HepG2 (cell line): Measurements from ENCODE around the gene LITAFD. TPM values are rescaled to one million over a fixed set of nuclear protein-coding genes. Genes with fewer than 3 reads are reported as not detected.

ENCODE experiments used
- BRF2 ChIP-seq: sonication (generic); formaldehyde crosslinking; IDR thresholded peaks from 2 replicates; pipeline ENCODE4 v1.8.1; 2022; ENCODE audit warnings: mild to moderate bottlenecking, missing genetic modification reagents
- CBX2 ChIP-seq, 2 experiments: fragments of 200-600 bp in 1 of 2; sonication (generic); formaldehyde crosslinking in 1 of 2; IDR thresholded peaks; 2 replicates each; pipeline versions ENCODE4 v1.7.0 to v1.8.1; 2018 to 2022; ENCODE audit warnings: low read depth in 2 of 2, low read length in 1 of 2, mild to moderate bottlenecking in 1 of 2, missing genetic modification reagents in 1 of 2
- CREBL2 ChIP-seq: sonication (generic); formaldehyde crosslinking; IDR thresholded peaks from 2 replicates; pipeline ENCODE4 v1.8.1; 2023; ENCODE audit warnings: missing genetic modification reagents, mild to moderate bottlenecking, borderline replicate concordance
- HMGXB3 ChIP-seq: sonication (generic); formaldehyde crosslinking; IDR thresholded peaks from 2 replicates; pipeline ENCODE4 v1.4.0; 2020; ENCODE audit warnings: missing genetic modification reagents, borderline replicate concordance
- HOXA3 ChIP-seq: sonication (generic); formaldehyde crosslinking; IDR thresholded peaks from 2 replicates; pipeline ENCODE4 v1.5.0; 2020; ENCODE audit warnings: missing genetic modification reagents
- MEIS2 ChIP-seq: sonication (generic); formaldehyde crosslinking; IDR thresholded peaks from 2 replicates; pipeline ENCODE4 v1.9.0; 2021; ENCODE audit warnings: mild to moderate bottlenecking, missing genetic modification reagents
- NR2C2 ChIP-seq: sonication (generic); formaldehyde crosslinking; IDR thresholded peaks from 2 replicates; pipeline ENCODE4 v1.4.0; 2020; ENCODE audit warnings: missing genetic modification reagents, mild to moderate bottlenecking, moderate library complexity, borderline replicate concordance
- NRL ChIP-seq: sonication (generic); formaldehyde crosslinking; IDR thresholded peaks from 2 replicates; pipeline ENCODE4 v1.5.0; 2020; ENCODE audit warnings: missing genetic modification reagents, mild to moderate bottlenecking, moderate library complexity, borderline replicate concordance
- PTBP1 ChIP-seq: fragments of 200-400 bp; formaldehyde crosslinking; IDR thresholded peaks from 2 replicates; pipeline ENCODE4 v1.6.1; 2018; ENCODE audit warnings: low read length, low read depth; ENCODE audit not compliant: poor library complexity, severe bottlenecking
- TEF ChIP-seq: sonication (generic); formaldehyde crosslinking; IDR thresholded peaks from 2 replicates; pipeline ENCODE4 v1.5.0; 2020; ENCODE audit warnings: missing genetic modification reagents
- ZNF30 ChIP-seq: sonication (generic); formaldehyde crosslinking; IDR thresholded peaks from 2 replicates; pipeline ENCODE4 v1.5.0; 2020; ENCODE audit warnings: mild to moderate bottlenecking, missing genetic modification reagents
- ZNF580 ChIP-seq: IDR thresholded peaks from 2 replicates; pipeline ENCODE4 v1.6.1; 2016; ENCODE audit warnings: low read depth, borderline replicate concordance
- ZNF775 ChIP-seq: sonication (generic); formaldehyde crosslinking; IDR thresholded peaks from 2 replicates; pipeline ENCODE4 v1.4.0; 2020; ENCODE audit warnings: missing genetic modification reagents, mild to moderate bottlenecking, moderate library complexity, borderline replicate concordance
- ZNF878 ChIP-seq: sonication (generic); formaldehyde crosslinking; IDR thresholded peaks from 2 replicates; pipeline ENCODE4 v1.8.1; 2023; ENCODE audit warnings: mild to moderate bottlenecking, missing genetic modification reagents, moderate library complexity
- ZNF891 ChIP-seq: sonication (generic); formaldehyde crosslinking; IDR thresholded peaks from 2 replicates; pipeline ENCODE4 v1.5.0; 2020; ENCODE audit warnings: mild to moderate bottlenecking, missing genetic modification reagents
- polyA plus RNA-seq, 8 experiments: library from polyadenylated mRNA; depleted of rRNA in 3 of 8; stranded (reverse) in 7 of 8; unstranded in 1 of 8; fragments of >200 nt; fragmentation: Illumina TruSeq in 4 of 8; extraction: Trizol in 4 of 8; gene quantifications; 2 replicates each; pipeline versions ENCODE4 v1.2.1 to v1.2.3, GENCODE V29; 2011 to 2016; ENCODE audit warnings: low read depth in 4 of 8, missing spikeins in 1 of 8, mixed read lengths in 1 of 8; ENCODE audit not compliant: insufficient read depth in 1 of 8
- total RNA-seq, 5 experiments: library from RNA; depleted of rRNA; stranded (reverse); fragments of >200 nt; fragmentation: Illumina TruSeq; extraction: Trizol; gene quantifications; 2 replicates each; pipeline ENCODE4 v1.2.3, GENCODE V29; 2016; ENCODE audit warnings: low read depth in 1 of 5

The LITAFD gene
- total and polyA plus RNA-seq, 2 of the 13 experiments (the other 11 are each of a cell fraction or from before 2014, with no cell fraction given): not detected

GRCh38 chr16:8885674-8886592 is 3.8 kb downstream of the LITAFD start (continued):
- TF ChIP-seq HMGXB3 (CRISPR knock-in tag) (no peak), ZNF580 (CRISPR knock-in tag) (no peak), ZNF891 (CRISPR knock-in tag) (peak; percentile 30), BRF2 (CRISPR knock-in tag) (no peak; the same call in 1 of the 2 replicates), CBX2 (IDR thresholded peaks at IDR 0.05; ENCODE audit: low read depth, low read length) (no peak), CBX2 (CRISPR knock-in tag; IDR thresholded peaks at IDR 0.05; ENCODE audit: low read depth) (no peak), PTBP1 (no peak), ZNF878 (CRISPR knock-in tag) (no peak), CREBL2 (CRISPR knock-in tag) (no peak), TEF (CRISPR knock-in tag) (no peak), ZNF775 (no peak), NRL (CRISPR knock-in tag) (peak; percentile 56), HOXA3 (CRISPR knock-in tag) (peak; percentile 25; the same call in 1 of the 2 replicates), NR2C2 (CRISPR knock-in tag) (no peak), MEIS2 (CRISPR knock-in tag) (no peak), ZNF30 (CRISPR knock-in tag) (no peak)
